SK-N-SH treated with all-trans-retinoic acid at 6 μM for 48 hours (cell line): ENCODE data around the gene IMMP2L.

Source experiments
- ZFP30 ChIP-seq: fragments of 450-650 bp; formaldehyde crosslinking; IDR thresholded peaks from 2 replicates; pipeline ENCODE4 v1.5.0; 2022; ENCODE audit warnings: mild to moderate bottlenecking, moderate library complexity
- TF ChIP-seq, protein P1 (sequence below): fragments of 250-450 bp; sonication (Bioruptor Pico); IDR thresholded peaks from 2 replicates; pipeline ENCODE4 v1.8.0; 2020; ENCODE audit warnings: mild to moderate bottlenecking, moderate library complexity, borderline replicate concordance

DNA sequence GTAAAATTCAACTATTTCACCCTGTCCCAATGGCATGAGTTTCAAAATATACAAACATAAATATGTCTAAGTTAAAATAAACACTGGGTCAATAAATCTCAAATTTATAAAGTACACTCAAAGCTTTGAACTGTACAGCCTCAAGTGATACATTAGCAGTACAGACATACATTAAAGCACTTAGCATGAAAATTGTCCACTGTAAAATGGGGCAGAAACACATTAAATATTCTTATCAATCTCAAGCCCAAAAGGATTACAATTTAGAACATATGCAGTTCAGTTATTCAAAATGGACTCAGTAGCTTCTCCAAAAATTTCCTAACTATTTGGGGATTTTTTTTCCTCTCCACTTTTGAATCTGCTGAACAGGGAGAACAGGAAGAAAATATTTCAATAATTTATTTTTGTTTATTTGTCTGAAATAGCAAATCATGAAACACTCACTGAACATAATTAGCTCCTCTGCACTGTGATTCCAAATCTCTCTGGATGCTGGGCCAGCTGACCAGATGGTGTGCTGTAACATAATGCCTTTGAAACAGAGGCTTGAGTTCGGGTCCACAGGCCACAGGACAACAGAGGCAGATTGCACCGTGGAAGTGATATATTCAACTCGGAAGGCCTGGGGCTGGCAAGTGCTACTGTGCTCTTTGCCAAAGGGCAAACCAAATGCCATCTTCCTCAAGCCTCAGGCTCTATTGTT lies 720.3 kb downstream of the IMMP2L start:
- TF ChIP-seq ZFP30 (CRISPR knock-in tag) = no peak
- TF ChIP-seq, protein P1, sequence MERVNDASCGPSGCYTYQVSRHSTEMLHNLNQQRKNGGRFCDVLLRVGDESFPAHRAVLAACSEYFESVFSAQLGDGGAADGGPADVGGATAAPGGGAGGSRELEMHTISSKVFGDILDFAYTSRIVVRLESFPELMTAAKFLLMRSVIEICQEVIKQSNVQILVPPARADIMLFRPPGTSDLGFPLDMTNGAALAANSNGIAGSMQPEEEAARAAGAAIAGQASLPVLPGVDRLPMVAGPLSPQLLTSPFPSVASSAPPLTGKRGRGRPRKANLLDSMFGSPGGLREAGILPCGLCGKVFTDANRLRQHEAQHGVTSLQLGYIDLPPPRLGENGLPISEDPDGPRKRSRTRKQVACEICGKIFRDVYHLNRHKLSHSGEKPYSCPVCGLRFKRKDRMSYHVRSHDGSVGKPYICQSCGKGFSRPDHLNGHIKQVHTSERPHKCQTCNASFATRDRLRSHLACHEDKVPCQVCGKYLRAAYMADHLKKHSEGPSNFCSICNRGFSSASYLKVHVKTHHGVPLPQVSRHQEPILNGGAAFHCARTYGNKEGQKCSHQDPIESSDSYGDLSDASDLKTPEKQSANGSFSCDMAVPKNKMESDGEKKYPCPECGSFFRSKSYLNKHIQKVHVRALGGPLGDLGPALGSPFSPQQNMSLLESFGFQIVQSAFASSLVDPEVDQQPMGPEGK (CRISPR knock-in tag) = no peak
